Keratinocyte (primary cell): Measurements from ENCODE around the gene TWSG1.

Experiments used
- EZH2 ChIP-seq: IDR thresholded peaks from one replicate; pipeline ENCODE4 v1.6.1; 2012; ENCODE audit warnings: inconsistent platforms, mild to moderate bottlenecking, low read length, moderate library complexity
- TF ChIP-seq, protein P1 (sequence below), 3 experiments: IDR thresholded peaks in 1 of 3; conservative IDR thresholded peaks in 1 of 3; optimal IDR thresholded peaks in 1 of 3; 2 replicates in 2 of 3; 3 replicates in 1 of 3; pipeline versions ENCODE3 to v1.5.1; 2011; ENCODE audit warnings: low read length in 3 of 3, mild to moderate bottlenecking in 3 of 3, moderate library complexity in 2 of 3, control low read depth in 1 of 3, inconsistent platforms in 1 of 3; ENCODE audit not compliant: insufficient read depth in 2 of 3; ENCODE audit errors: extremely low read depth in 1 of 3

DNA sequence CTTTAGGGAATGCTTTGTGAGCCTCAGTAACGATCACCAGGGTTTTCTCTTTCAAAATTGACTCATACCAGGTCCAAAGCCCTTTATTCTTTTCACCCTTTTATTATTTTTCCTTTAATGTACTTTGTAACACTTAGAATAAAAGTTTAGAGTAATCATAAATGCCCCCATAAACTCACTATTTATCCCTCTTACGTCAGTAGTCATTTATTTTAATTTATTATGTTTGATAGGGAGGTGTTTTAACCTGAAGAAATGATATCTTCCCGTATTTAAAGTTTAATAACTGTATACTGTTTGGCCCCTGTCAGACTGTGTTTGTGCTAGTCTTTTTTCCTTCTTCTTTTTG, 1.1 kb downstream of the TWSG1 start:
- TF ChIP-seq EZH2: no peak
- TF ChIP-seq, protein P1, sequence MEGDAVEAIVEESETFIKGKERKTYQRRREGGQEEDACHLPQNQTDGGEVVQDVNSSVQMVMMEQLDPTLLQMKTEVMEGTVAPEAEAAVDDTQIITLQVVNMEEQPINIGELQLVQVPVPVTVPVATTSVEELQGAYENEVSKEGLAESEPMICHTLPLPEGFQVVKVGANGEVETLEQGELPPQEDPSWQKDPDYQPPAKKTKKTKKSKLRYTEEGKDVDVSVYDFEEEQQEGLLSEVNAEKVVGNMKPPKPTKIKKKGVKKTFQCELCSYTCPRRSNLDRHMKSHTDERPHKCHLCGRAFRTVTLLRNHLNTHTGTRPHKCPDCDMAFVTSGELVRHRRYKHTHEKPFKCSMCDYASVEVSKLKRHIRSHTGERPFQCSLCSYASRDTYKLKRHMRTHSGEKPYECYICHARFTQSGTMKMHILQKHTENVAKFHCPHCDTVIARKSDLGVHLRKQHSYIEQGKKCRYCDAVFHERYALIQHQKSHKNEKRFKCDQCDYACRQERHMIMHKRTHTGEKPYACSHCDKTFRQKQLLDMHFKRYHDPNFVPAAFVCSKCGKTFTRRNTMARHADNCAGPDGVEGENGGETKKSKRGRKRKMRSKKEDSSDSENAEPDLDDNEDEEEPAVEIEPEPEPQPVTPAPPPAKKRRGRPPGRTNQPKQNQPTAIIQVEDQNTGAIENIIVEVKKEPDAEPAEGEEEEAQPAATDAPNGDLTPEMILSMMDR (optimal IDR thresholded peaks at IDR 0.05 in 1 of 3, IDR thresholded peaks at IDR 0.05 in 1 of 3, conservative IDR thresholded peaks at IDR 0.05 in 1 of 3; ENCODE audit: extremely low read depth in 1 of 3, insufficient read depth in 2 of 3, low read length in 3 of 3): no peak
